ENCODE data around the gene NADK2. TPM values are rescaled to one million over a fixed set of nuclear protein-coding genes. Genes with fewer than 3 reads are reported as not detected.

NADK2 gene
- total and polyA plus RNA-seq, 2 donors (not counting 3 experiments of a cell fraction or from before 2014, with no cell fraction given), result 4.0 to 20.3 TPM

DNA sequence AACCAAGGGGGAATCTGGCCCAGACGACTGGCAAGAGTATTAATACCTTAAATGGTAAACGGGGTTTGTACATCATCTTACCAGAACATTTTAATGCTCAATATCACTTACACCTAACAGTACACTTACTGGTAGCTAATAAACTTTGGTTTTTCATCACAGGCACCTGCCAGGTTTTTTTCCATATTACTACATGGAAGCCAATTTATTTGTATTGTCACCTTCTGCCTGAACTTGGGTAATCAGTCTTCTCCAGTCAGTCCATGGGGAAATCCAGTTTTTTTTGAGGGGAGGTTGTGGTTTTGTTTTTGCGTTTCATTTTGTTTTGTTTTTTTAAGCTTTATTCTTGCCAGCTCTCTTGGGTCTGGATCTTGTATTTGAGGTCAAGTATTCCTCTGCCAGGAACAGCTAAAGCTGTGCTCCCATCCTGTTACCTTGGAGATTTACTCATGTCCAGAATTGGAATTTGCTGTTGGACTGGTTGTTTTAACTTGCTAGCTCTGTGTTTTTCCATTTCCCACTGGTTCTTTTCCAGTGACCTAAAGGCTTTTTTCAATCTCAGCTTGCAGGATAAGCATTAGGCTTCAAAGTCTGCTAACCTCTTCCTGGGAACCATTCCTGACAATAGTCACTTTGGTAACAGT, 11.1 kb upstream of the NADK2 start:
- ChIA-PET POLR2A (no interaction called here), CTCF (interaction anchor here (0.6 to 2.7 kb wide), 5 partner anchors 11 to 443 kb away, joined by 3 to 9 read pairs (median 5); partner anchors contain the start of gene NADK2)
- dilution Hi-C loops (cut with MboI; ENCODE audit: extremely low pct_ligation_motif_present, low sequenced_read_pairs) (no loop called here), intact Hi-C loops (cut with micrococcal nuclease) (no loop called here)
- Histone ChIP-seq H3K4me3 (replicated peaks in 1 of 3; ENCODE audit: insufficient read depth in 1 of 3, low read depth in 1 of 3, low read length in 3 of 3) (no peak overlapping the region), H3K79me2 (ENCODE audit: control insufficient read depth, insufficient read depth, low read length) (no peaks in the 10 kb centered on the region), H2AFZ (ENCODE audit: low read depth, low read length) (no peak overlapping the region), H3K9ac (replicated peaks; ENCODE audit: extremely low read depth, insufficient read depth, low read length) (no peak overlapping the region), H3K27ac (ENCODE audit: insufficient read depth, low read depth, low read length) (no peak overlapping the region), H3K27me3 (ENCODE audit: control insufficient read depth in 2 of 2, insufficient read depth in 2 of 2, low read length in 2 of 2) (no peaks in the 10 kb centered on the region), H3K36me3 (ENCODE audit: control insufficient read depth in 2 of 2, extremely low read depth in 1 of 2, insufficient read depth in 2 of 2, low read length in 2 of 2) (no peaks in the 10 kb centered on the region), H3K4me1 (ENCODE audit: control insufficient read depth, extremely low read depth, insufficient read depth, low read length) (no peaks in the 10 kb centered on the region), H3K9me3 (replicated peaks; ENCODE audit: control insufficient read depth, insufficient read depth, low read length) (no peaks in the 10 kb centered on the region), H3K9me1 (replicated peaks; ENCODE audit: control insufficient read depth, extremely low read depth, insufficient read depth, low read length) (no peaks in the 10 kb centered on the region), H3K4me2 (ENCODE audit: insufficient read depth, low read length) (no peak overlapping the region), H4K20me1 (replicated peaks; ENCODE audit: control insufficient read depth, extremely low read depth, insufficient read depth, low read length) (no peaks in the 10 kb centered on the region)
- FAIRE-seq, result no peak
- peak; percentile 16 for DNase-seq (ENCODE audit: low read depth, low spot score)
- BruUV-seq (replicated peaks), result no TSS peak
- TF ChIP-seq, protein P1, sequence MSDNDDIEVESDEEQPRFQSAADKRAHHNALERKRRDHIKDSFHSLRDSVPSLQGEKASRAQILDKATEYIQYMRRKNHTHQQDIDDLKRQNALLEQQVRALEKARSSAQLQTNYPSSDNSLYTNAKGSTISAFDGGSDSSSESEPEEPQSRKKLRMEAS (IDR thresholded peaks at IDR 0.05; ENCODE audit: insufficient read depth, insufficient read length), result no peak
- TF ChIP-seq, protein P2, sequence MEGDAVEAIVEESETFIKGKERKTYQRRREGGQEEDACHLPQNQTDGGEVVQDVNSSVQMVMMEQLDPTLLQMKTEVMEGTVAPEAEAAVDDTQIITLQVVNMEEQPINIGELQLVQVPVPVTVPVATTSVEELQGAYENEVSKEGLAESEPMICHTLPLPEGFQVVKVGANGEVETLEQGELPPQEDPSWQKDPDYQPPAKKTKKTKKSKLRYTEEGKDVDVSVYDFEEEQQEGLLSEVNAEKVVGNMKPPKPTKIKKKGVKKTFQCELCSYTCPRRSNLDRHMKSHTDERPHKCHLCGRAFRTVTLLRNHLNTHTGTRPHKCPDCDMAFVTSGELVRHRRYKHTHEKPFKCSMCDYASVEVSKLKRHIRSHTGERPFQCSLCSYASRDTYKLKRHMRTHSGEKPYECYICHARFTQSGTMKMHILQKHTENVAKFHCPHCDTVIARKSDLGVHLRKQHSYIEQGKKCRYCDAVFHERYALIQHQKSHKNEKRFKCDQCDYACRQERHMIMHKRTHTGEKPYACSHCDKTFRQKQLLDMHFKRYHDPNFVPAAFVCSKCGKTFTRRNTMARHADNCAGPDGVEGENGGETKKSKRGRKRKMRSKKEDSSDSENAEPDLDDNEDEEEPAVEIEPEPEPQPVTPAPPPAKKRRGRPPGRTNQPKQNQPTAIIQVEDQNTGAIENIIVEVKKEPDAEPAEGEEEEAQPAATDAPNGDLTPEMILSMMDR (IDR thresholded peaks at IDR 0.05; ENCODE audit: extremely low read depth in 1 of 2, insufficient read depth in 1 of 2, low read depth in 1 of 2, low read length in 2 of 2), result no peak
- TF ChIP-seq POLR2AphosphoS5 (IDR thresholded peaks at IDR 0.05; ENCODE audit: insufficient read depth, low read depth, low read length) (no peak), EZH2 (IDR thresholded peaks at IDR 0.05; ENCODE audit: borderline replicate concordance, low read depth, low read length, severe bottlenecking) (no peak), POLR2A (IDR thresholded peaks at IDR 0.05; ENCODE audit: low read depth, low read length) (no peak), JUN (IDR thresholded peaks at IDR 0.05; ENCODE audit: borderline replicate concordance, insufficient read depth, insufficient read length, low read depth) (no peak), FOS (IDR thresholded peaks at IDR 0.05; ENCODE audit: borderline replicate concordance, insufficient read depth, low read length) (no peak), GATA2 (IDR thresholded peaks at IDR 0.05; ENCODE audit: insufficient read depth, insufficient read length, low read depth, low read length) (no peak), MYC (IDR thresholded peaks at IDR 0.05; ENCODE audit: low read depth, low read length) (no peak)

Measured in endothelial cell of umbilical vein (primary cell).